ENCODE results near the gene ADGRG6.
"Not testable (repeated sequence)": the region's sequence is repeated elsewhere in the genome, so short reads cannot be mapped to it uniquely, and the experiment has no call there.

Gene ADGRG6

DNA sequence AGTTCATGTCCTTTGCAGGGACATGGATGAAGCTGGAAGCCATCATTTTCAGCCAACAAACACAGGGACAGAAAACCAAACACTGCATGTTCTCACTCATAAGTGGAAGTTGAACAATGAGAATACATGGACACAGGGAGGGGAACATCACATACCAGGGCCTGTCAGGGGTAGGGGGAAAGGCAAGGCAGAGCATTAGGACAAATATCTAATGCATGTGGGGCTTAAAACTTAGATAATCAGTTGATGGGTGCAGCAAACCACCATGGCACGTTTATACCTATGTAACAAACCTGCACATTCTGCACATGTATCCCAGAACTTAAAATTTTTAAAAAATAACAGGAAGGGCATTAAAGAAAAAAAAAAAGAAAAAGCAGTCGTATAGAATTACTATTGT, 153.0 kb downstream of the ADGRG6 start:
- not testable (repeated sequence) for DNase-seq

DNA sequence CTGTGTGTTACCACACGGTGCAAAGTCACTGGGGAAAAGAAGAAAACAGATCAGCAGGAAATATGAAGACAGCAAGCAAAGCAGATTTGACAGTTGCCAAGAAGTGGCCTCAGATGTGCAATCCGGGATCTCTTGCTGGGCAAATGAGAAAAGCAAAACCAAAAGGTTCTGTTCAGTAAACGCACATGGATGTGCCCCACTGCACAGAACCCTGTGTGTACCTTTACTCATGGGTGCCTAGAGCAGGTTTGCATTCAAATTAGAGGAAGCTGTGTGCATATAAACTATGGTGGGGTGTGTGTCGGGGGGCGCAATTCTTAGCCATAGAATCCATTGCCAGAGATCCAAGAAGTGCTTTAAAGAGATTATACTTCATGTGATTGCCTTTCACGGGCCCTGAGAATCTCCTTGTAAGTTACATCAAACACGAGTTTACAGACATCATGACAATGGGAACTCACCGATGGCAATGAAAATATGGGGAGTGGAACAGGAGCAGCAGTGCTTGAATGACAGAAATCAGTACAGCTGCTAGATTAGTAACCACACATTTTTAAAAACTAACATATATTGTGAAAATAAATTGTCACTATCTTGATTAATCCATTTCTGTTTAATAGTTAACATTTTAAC, 154.3 kb downstream of the ADGRG6 start:
- no peak for DNase-seq

DNA sequence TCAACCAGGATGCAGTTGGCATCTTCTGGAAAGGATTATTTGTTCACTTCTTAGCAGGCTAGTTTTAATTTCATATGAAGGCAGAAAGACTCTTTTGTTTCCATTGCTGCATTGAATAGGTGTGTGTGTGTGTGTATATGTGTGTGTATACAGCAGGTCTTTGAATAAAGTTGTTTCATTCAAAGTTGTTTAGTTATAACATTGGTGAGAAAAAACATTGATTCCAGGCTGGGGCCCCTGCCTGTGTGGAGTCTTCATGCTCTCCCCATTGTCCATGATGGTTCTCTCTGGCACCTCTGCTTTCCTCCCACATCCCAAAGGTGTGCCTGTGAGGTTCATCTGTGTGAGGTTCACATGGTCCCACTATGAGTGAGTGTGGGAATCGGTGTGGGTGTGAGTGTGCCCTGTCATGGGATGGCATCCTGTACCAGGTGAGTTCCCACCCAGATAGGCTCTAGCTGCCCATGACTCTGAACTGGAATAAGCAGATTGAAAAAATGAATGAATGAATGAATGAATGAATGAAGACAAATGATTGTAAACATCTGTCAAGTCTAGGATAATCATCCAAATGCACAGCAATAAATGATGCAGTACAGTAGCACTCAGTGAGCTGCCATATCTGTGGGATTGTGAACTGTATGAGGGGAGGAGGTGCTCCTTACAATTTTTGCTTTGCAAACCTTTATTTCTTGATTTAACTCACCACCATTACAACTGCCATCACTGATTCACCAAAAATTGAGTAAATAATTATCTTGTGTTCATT, 156.0 kb downstream of the ADGRG6 start:
- DNase-seq = no peak

DNA sequence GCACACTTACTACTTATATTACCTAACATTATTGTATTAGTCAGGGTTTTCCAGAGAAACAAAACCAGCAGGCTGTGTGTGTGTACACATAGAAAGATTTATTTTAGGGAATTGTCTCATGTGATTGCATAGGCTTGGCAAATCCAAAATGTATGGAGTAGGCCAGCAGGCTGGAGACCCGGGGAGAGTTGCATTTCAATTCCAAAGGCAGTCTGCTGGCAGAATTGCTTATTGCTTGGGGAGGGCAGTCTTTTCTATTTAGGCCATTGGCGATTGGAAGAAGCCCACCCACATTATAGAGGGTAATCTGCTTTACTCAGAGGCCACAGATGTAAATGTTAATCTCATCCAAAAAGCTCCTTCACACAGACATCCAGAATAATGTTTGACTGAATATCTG, 157.0 kb downstream of the ADGRG6 start:
- DNase-seq = no peak

DNA sequence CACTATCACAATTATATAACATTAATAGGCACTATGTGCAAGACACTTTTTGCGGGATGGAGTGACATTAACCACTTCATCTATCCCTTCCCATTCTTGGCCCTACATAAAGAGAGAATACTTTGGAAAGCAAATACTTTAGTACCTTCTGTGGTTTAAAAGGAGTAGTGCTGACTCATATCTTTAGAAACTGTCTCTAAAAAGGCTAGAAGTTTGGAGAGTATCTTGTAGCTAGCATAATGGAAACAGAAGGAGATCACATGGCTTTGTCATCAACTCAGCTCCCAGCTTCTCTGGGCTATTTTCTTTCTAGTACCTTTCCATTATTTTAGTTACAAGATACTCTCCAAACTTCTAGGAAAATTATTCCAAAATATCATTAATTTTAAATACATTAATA, 157.5 kb downstream of the ADGRG6 start:
- DNase-seq = no peak

DNA sequence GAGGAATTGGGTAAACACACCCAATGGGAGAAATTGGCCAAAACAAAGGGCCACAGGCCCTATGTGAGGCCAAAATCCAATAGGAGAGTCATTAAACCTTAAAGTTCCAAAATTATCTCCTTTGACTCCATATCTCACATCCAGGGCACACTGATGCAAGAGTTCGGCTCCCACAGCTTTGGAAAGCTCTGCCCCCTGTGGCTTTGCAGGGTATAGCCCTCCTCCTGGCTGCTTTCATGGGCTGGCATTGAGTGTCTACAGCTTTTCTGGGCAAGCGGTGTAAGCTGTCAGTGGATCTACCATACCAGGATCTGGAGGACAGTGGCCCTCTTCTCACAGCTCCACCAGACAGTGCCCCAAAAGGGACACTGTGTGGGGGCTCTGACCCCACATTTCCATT, 160.5 kb downstream of the ADGRG6 start:
- no peak for DNase-seq

DNA sequence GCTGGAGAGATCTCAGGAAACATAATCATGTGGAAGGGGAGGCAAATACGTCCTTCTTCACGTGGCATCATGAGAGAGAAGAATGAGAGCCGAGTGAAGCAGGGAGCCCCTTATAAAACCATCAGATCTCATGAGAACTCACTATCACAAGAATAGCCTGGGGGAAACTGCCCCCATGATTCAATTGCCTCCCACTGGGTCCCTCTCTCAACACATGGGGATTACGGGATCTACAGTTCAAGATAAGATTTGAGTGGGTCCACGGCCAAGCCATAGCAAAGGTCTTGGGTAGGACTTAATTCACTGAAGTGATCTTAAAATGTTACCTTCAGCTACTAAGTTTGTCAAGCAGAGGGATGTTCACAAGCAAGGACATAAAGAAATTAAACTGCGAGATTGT, 162.2 kb downstream of the ADGRG6 start:
- no peak for DNase-seq

DNA sequence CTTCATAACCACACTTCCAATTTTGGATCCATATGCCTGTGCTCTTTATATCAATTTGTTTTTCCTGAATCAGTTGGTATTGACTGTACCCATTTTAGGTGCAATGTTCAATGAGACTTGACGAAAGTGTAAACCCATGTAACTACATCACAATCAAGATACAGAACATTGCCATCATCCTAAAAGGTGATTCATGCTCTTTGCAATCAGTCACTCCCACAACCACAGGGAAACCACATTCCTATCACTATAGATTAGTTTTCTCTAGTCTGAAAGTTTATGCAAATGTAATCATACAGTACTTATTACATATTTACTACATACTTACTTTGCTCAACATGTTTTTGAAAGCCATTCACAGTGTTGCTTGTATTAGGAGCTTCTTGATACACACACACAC, 167.4 kb downstream of the ADGRG6 start:
- no peak for DNase-seq

DNA sequence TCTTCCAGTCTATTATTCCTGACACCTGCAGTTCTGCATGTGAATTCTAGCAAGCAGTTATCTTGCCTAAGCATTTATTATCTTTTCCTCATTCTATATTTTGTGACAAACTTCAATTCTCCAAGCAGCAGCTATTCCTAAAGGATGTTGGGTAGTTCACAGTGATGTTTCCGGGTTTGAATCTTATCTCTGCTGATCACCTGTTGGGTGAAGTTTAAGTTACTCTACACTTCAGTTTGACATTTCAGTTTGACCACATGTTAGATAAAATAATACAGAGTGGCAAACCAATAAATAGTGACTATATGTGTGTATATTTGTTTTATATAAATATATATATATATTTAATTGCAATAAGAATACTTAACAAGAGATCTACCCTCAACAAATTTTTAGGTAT, 168.6 kb downstream of the ADGRG6 start:
- DNase-seq = no peak

DNA sequence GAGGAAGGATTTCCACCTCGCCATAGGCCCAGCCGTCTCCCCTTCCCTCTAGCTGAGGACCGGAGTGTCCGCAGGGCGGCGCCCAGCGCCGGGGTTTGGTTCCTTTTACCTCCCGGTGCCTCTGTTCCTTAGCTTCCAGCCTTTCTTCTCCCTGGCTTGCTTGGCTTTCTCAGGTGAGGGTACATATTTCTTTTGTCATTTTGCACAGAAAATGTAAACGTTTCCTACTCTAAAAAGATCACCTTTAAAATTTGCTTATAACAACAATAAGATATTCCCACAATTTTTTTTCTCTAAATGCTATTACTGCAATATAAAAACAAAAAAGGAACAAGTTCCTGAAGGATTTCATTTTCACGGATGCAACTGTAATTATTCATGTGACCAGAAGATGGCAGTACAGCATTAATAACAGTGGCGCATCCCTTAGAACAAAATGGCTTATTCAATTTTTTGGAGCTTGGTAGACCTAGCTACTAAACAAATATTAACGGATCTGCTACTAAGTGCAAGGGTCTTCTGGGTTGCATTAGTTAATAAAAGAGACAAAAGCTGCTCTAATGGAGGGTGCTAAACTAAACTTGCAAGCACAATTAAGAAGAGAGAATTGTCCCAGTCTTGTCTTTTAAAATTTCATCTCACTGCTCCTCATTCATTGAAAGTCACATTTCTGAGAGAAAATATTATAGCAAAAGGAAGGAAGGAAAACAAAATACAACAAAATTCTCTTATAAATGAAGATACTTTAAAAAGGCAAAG, 172.9 kb downstream of the ADGRG6 start:
- DNase-seq = no peak

DNA sequence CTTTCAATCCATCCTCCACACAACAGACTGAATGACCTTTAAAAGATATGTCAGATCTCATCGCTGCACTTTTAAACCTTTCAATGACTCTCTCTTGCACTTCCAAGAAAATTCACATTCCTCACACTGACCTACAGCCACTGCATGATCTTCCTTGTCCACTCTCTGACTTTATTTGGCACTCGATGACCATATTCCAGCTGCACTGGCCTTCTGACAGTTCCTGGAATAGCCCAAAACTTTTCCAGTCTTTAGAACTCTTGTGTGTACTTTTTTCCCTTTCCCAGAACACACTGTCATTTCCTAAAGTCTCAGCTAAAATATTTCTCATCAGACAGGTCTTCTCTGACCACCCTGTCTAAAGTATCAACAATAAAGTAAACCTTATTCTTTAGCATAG, 174.6 kb downstream of the ADGRG6 start:
- no peak for DNase-seq

DNA sequence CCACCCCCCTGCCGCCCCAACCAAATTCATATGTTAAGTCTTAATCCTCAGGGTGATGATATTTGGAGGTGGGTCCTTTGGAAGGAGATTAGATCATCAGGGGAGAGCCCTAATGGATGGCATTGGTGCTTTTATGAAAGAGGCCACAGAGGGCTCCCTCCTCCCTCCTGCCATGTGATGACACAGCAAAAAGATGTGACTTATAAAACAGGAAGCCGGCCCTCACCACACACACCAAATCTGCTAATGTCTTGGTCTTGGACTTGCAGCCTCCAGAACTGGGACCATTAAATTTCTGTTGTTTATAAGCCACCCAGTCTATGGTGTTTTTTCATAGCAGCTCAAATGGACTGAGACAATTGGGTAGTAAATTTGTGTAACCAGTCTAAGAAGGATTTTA, 176.3 kb downstream of the ADGRG6 start:
- DNase-seq = no peak

DNA sequence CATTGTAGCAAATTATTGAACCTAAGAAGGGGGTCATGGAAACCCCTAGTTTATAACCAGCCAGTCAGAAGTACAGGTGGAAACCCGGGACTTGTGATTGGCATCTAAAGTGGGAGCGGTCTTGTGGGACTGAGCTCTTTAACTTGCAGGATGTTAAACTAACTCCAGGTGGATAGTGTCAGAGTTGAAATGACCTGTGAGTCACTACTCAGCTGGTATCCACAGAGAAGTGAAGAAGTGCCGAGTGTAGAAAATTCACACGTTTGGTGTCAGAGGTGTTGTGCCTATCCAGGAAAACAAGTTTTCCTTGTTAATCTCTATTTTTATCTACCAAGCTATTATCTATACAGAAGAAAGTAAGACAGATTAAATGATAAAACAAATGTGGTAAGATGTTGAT, 179.7 kb downstream of the ADGRG6 start:
- DNase-seq = no peak

DNA sequence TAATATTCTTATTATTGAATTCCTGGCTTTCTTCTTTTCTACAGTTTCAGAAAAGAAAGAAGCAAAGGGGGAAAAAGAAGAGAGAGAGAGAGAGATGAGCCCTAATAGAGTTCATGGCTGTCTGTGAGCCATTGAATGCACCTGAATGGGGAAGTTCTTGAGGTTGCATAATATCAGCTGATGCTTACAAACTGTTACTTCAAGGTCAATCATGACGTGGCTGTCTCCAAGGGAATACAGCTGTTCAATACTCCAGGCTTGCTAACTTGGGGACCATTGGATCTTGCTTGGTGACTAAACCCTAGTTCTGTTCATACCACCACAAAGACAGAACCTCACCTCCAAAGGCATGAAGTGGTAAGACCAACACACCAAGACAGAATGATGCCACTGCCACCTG, 180.4 kb downstream of the ADGRG6 start:
- no peak for DNase-seq

DNA sequence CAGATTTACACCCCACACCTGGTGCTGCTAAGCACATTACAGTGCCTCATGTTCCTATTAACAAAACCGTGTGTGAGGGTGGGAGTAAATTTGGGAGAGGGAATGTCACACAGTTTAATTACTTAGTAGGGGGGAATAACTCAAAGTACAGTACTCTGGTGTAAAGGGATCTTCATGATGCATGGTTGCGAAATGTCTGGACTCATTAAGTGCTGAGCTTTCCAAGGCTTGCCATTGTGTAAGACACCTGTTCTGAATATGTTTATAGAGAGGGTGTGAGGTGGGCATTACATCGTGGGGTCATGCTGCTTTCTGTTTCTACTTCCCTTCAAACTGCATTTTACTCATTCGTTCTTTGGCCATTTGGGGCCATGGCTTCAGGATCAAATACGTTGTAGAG, 181.2 kb downstream of the ADGRG6 start:
- no peak for DNase-seq

DNA sequence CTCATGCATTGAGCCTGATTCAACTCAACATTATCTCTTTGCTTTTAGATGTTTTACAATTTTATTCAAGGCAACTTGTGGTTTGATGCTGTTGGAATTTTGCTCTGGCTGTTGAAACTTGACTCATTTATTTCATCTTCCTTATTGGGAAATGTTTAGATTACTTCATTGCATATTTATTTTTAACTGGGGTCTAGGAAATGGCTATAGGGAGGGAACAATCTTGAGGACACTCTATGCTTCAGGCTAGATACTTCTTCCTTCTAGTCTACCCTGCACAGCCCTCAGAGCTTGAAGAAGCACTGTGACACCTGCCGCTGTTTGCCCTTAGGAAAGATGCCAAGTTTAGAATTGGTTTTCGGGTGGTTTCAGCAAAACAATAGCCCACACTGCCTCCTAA, 183.4 kb downstream of the ADGRG6 start:
- DNase-seq = no peak

DNA sequence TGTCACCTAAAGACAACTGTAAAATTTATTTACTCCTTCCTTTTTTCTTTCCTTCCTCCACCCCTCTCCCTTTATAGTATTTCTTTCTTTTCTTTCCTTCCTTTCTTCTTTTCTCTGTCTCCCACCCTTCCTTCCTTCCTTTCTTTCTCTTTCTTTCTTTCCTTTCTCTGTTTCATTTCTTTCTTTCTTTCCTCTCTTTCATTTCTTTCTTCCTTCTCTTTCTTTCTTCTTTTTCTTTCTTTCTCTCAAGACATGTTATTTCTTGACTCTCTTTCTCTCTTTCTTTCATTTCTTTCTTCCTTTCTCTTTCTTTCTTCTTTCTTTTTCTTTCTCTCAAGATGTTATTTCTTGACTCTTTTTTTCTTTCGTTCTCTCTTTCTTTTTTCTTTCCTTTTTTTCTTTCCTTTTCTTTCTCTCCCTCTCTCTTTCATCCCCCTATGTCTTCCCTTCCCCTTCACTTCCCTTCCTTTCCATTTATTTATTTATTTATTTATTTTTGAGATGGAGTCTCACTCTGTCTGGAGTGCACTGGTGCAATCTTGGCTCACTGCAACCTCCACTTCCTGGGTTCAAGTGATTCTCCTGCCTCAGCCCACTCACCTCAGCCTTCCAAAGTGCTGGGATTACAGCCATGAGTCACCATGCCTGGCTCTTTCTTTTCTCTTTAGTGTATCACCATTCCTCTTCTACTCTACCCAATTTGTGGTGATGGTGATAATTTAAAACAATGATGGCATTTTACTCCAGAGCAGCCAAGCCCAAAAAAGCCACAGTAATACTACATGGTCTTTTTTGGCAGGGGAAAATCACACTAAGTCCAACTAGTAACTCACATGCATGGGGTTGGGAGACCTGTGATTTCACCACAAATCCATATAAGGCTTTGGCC, 188.2 kb downstream of the ADGRG6 start:
- DNase-seq = no peak

Data from stimulated activated naive CD4-positive, alpha-beta T cell treated with Interleukin-2 at 50 U/mL for 16 hours (primary cell).